ENCODE data around the gene EIF4E2.
"Not testable (repeated sequence)": the region's sequence is repeated elsewhere in the genome, so short reads cannot be mapped to it uniquely, and the experiment has no call there.

Gene EIF4E2

GRCh38 chr2:232556426-232556825 lies 5.9 kb downstream of the EIF4E2 start:
- no peak overlapping the region for H3K9ac ChIP-seq (ENCODE audit: insufficient read length)
- no peaks in the 10 kb centered on the region for H3K9me3 ChIP-seq (ENCODE audit: low read depth, low read length)
- no peak overlapping the region for H3K4me3 ChIP-seq
- TF ChIP-seq EZH2 (IDR thresholded peaks at IDR 0.05), result no peak
- TF ChIP-seq POLR2AphosphoS5 (IDR thresholded peaks at IDR 0.05; ENCODE audit: borderline replicate concordance, low read depth, low read length), result no peak
- no peak for TF ChIP-seq FOXP2 (optimal IDR thresholded peaks at IDR 0.05; ENCODE audit: control extremely low read depth, extremely low read length, insufficient read depth)
- no peak overlapping the region for H3K27ac ChIP-seq
- H3K36me3 ChIP-seq (ENCODE audit: insufficient read depth, low read length), result peaks cover 48% of the 10 kb centered on the region
- DNase-seq (ENCODE audit: low read depth, low spot score), result no peak

- no peaks in the 10 kb centered on the region for H3K9me3 ChIP-seq (ENCODE audit: low read depth, low read length)
- peaks cover 56% of the 10 kb centered on the region for H3K36me3 ChIP-seq (ENCODE audit: insufficient read depth, low read length)
- TF ChIP-seq POLR2AphosphoS5 (IDR thresholded peaks at IDR 0.05; ENCODE audit: borderline replicate concordance, low read depth, low read length) (no peak), EZH2 (IDR thresholded peaks at IDR 0.05) (no peak), FOXP2 (optimal IDR thresholded peaks at IDR 0.05; ENCODE audit: control extremely low read depth, extremely low read length, insufficient read depth) (no peak)
- no peak overlapping the region for H3K27ac ChIP-seq
- no peak overlapping the region for H3K9ac ChIP-seq (ENCODE audit: insufficient read length)
- H3K4me3 ChIP-seq, result no peak overlapping the region
- DNase-seq (ENCODE audit: low read depth, low spot score), result no peak
Measured at GRCh38 chr2:232562515-232563151, 12.1 kb downstream of the EIF4E2 start.

GRCh38 chr2:232563580-232563979 lies 13.1 kb downstream of the EIF4E2 start:
- Histone ChIP-seq H3K27ac (no peak overlapping the region), H3K36me3 (ENCODE audit: insufficient read depth, low read length) (peaks cover 61% of the 10 kb centered on the region)

GRCh38 chr2:232567721-232568120 lies 17.2 kb downstream of the EIF4E2 start:
- no peak overlapping the region for H3K9ac ChIP-seq (ENCODE audit: insufficient read length)
- no peaks in the 10 kb centered on the region for H3K9me3 ChIP-seq (ENCODE audit: low read depth, low read length)
- H3K36me3 ChIP-seq (ENCODE audit: insufficient read depth, low read length), result peaks cover 59% of the 10 kb centered on the region
- TF ChIP-seq EZH2 (IDR thresholded peaks at IDR 0.05) (no peak), FOXP2 (optimal IDR thresholded peaks at IDR 0.05; ENCODE audit: control extremely low read depth, extremely low read length, insufficient read depth) (no peak), POLR2AphosphoS5 (IDR thresholded peaks at IDR 0.05; ENCODE audit: borderline replicate concordance, low read depth, low read length) (no peak)
- no peak for DNase-seq (ENCODE audit: low read depth, low spot score)
- no peak overlapping the region for H3K27ac ChIP-seq
- H3K4me3 ChIP-seq, result no peak overlapping the region

More at GRCh38 chr2:232563580-232563979, 13.1 kb downstream of the EIF4E2 start:
- no peak for DNase-seq (ENCODE audit: low read depth, low spot score)
- no peak overlapping the region for H3K4me3 ChIP-seq
- no peaks in the 10 kb centered on the region for H3K9me3 ChIP-seq (ENCODE audit: low read depth, low read length)
- TF ChIP-seq EZH2 (IDR thresholded peaks at IDR 0.05) (no peak), FOXP2 (optimal IDR thresholded peaks at IDR 0.05; ENCODE audit: control extremely low read depth, extremely low read length, insufficient read depth) (no peak), POLR2AphosphoS5 (IDR thresholded peaks at IDR 0.05; ENCODE audit: borderline replicate concordance, low read depth, low read length) (no peak)
- no peak overlapping the region for H3K9ac ChIP-seq (ENCODE audit: insufficient read length)

DNA sequence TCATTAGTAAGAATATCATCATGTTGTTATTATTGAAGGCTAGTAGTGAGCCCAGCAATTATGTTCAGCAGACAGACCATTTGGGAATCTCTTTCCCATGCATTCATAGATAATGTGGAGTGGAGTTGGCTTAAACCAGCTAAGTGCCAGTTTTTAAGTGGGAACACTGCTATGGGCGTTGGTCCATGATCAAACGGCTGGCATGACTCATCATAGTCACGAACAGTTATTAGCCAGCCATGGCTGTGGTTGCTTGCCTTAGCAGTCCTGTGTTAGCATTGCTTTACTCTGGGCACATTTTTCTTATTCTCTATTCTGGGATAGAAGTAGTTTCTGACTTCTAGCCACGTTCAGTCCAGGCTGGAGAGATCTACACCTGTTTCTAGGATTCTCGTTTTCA lies 17.7 kb downstream of the EIF4E2 start:
- no peak overlapping the region for H3K27ac ChIP-seq
- DNase-seq (ENCODE audit: low read depth, low spot score), result no peak
- TF ChIP-seq EZH2 (IDR thresholded peaks at IDR 0.05), result no peak
- no peak for TF ChIP-seq FOXP2 (optimal IDR thresholded peaks at IDR 0.05; ENCODE audit: control extremely low read depth, extremely low read length, insufficient read depth)
- TF ChIP-seq POLR2AphosphoS5 (IDR thresholded peaks at IDR 0.05; ENCODE audit: borderline replicate concordance, low read depth, low read length), result no peak

GRCh38 chr2:232569541-232569940 lies 19.1 kb downstream of the EIF4E2 start:
- Histone ChIP-seq H3K4me3 (no peak overlapping the region), H3K9ac (ENCODE audit: insufficient read length) (no peak overlapping the region), H3K27ac (no peak overlapping the region), H3K36me3 (ENCODE audit: insufficient read depth, low read length) (peaks cover 51% of the 10 kb centered on the region), H3K9me3 (ENCODE audit: low read depth, low read length) (no peaks in the 10 kb centered on the region)
- no peak for DNase-seq (ENCODE audit: low read depth, low spot score)
- TF ChIP-seq FOXP2 (optimal IDR thresholded peaks at IDR 0.05; ENCODE audit: control extremely low read depth, extremely low read length, insufficient read depth) (no peak), EZH2 (IDR thresholded peaks at IDR 0.05) (no peak), POLR2AphosphoS5 (IDR thresholded peaks at IDR 0.05; ENCODE audit: borderline replicate concordance, low read depth, low read length) (no peak)

More for the DNA sequence above, 17.7 kb downstream of the EIF4E2 start:
- no peak overlapping the region for H3K4me3 ChIP-seq
- H3K36me3 ChIP-seq (ENCODE audit: insufficient read depth, low read length), result peaks cover 61% of the 10 kb centered on the region
- no peaks in the 10 kb centered on the region for H3K9me3 ChIP-seq (ENCODE audit: low read depth, low read length)
- H3K9ac ChIP-seq (ENCODE audit: insufficient read length), result no peak overlapping the region

GRCh38 chr2:232570481-232570880 lies 20.0 kb downstream of the EIF4E2 start:
- not testable (repeated sequence) for DNase-seq (ENCODE audit: low read depth, low spot score); H3K4me3 ChIP-seq
- peaks cover 51% of the 10 kb centered on the region for H3K36me3 ChIP-seq (ENCODE audit: insufficient read depth, low read length)

GRCh38 chr2:232571026-232571474 lies 20.6 kb downstream of the EIF4E2 start:
- Histone ChIP-seq H3K36me3 (ENCODE audit: insufficient read depth, low read length) (peaks cover 51% of the 10 kb centered on the region), H3K27ac (no peak overlapping the region), H3K9ac (ENCODE audit: insufficient read length) (no peak overlapping the region), H3K4me3 (no peak overlapping the region), H3K9me3 (ENCODE audit: low read depth, low read length) (no peaks in the 10 kb centered on the region)
- no peak for DNase-seq (ENCODE audit: low read depth, low spot score)
- TF ChIP-seq FOXP2 (optimal IDR thresholded peaks at IDR 0.05; ENCODE audit: control extremely low read depth, extremely low read length, insufficient read depth) (no peak), EZH2 (IDR thresholded peaks at IDR 0.05) (no peak), POLR2AphosphoS5 (IDR thresholded peaks at IDR 0.05; ENCODE audit: borderline replicate concordance, low read depth, low read length) (no peak)

More at GRCh38 chr2:232570481-232570880, 20.0 kb downstream of the EIF4E2 start:
- H3K9me3 ChIP-seq (ENCODE audit: low read depth, low read length); H3K27ac ChIP-seq; H3K9ac ChIP-seq (ENCODE audit: insufficient read length): not testable (repeated sequence)

DNA sequence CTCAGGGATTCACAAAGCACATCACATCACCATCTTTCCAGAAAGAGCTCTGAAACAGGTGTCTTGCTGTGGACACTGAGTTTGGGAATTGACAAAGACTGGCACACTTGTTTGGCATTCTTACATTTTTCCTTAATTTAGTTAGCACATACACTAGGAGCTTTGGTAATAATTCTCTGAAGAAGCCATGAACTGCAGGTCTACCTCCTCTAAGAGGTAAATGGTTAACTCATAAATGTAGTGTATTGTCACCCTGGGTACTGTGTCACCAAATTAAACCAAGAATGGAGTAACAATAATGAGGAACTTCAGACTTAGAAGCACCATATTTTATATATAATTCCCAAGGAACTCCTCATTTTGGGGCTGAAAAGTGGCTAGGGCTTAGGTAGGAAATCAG lies 22.6 kb downstream of the EIF4E2 start:
- Histone ChIP-seq H3K9ac (ENCODE audit: insufficient read length) (no peak overlapping the region), H3K36me3 (ENCODE audit: insufficient read depth, low read length) (peaks cover 31% of the 10 kb centered on the region), H3K4me3 (no peak overlapping the region), H3K27ac (no peak overlapping the region), H3K9me3 (ENCODE audit: low read depth, low read length) (no peaks in the 10 kb centered on the region)
- DNase-seq (ENCODE audit: low read depth, low spot score), result no peak
- TF ChIP-seq EZH2 (IDR thresholded peaks at IDR 0.05) (no peak), POLR2AphosphoS5 (IDR thresholded peaks at IDR 0.05; ENCODE audit: borderline replicate concordance, low read depth, low read length) (no peak), FOXP2 (optimal IDR thresholded peaks at IDR 0.05; ENCODE audit: control extremely low read depth, extremely low read length, insufficient read depth) (no peak)

Data from SK-N-MC (cell line).